ENCODE results near the gene GALNT18.
"Not testable (repeated sequence)": the region's sequence is repeated elsewhere in the genome, so short reads cannot be mapped to it uniquely, and the experiment has no call there.

Gene GALNT18

GRCh38 chr11:11458001-11458400 lies 163.8 kb downstream of the GALNT18 start:
- no peak for DNase-seq (ENCODE audit: low spot score)

- DNase-seq (ENCODE audit: low spot score) = no peak
Measured at GRCh38 chr11:11456866-11457265, 164.9 kb downstream of the GALNT18 start.

GRCh38 chr11:11454671-11455223 lies 167.1 kb downstream of the GALNT18 start:
- DNase-seq (ENCODE audit: low spot score) = no peak

GRCh38 chr11:11451501-11452005 lies 170.3 kb downstream of the GALNT18 start:
- DNase-seq (ENCODE audit: low spot score) = no peak

GRCh38 chr11:11450744-11451362 lies 171.0 kb downstream of the GALNT18 start:
- DNase-seq (ENCODE audit: low spot score) = no peak

GRCh38 chr11:11449327-11449726 lies 172.5 kb downstream of the GALNT18 start:
- DNase-seq (ENCODE audit: low spot score) = no peak

GRCh38 chr11:11448626-11449025 lies 173.2 kb downstream of the GALNT18 start:
- no peak for DNase-seq (ENCODE audit: low spot score)

GRCh38 chr11:11447601-11448000 lies 174.2 kb downstream of the GALNT18 start:
- DNase-seq (ENCODE audit: low spot score) = not testable (repeated sequence)

GRCh38 chr11:11446967-11447366 lies 174.8 kb downstream of the GALNT18 start:
- no peak for DNase-seq (ENCODE audit: low spot score)

- no peak for DNase-seq (ENCODE audit: low spot score)
Measured at GRCh38 chr11:11446564-11446963, 175.2 kb downstream of the GALNT18 start.

GRCh38 chr11:11445441-11446185 lies 176.2 kb downstream of the GALNT18 start:
- no peak for DNase-seq (ENCODE audit: low spot score)

- no peak for DNase-seq (ENCODE audit: low spot score)
Measured at GRCh38 chr11:11444804-11445131, 177.0 kb downstream of the GALNT18 start.

GRCh38 chr11:11444027-11444803 lies 177.6 kb downstream of the GALNT18 start:
- DNase-seq (ENCODE audit: low spot score) = no peak

- DNase-seq (ENCODE audit: low spot score) = peak; percentile 28
Measured at GRCh38 chr11:11442791-11443190, 179.0 kb downstream of the GALNT18 start.

- DNase-seq (ENCODE audit: low spot score) = no peak
Measured at GRCh38 chr11:11441516-11441915, 180.3 kb downstream of the GALNT18 start.

- no peak for DNase-seq (ENCODE audit: low spot score)
Measured at GRCh38 chr11:11441091-11441490, 180.7 kb downstream of the GALNT18 start.

GRCh38 chr11:11440144-11440543 lies 181.7 kb downstream of the GALNT18 start:
- no peak for DNase-seq (ENCODE audit: low spot score)

- no peak for DNase-seq (ENCODE audit: low spot score)
Measured at GRCh38 chr11:11439591-11439990, 182.2 kb downstream of the GALNT18 start.

- DNase-seq (ENCODE audit: low spot score) = no peak
Measured at GRCh38 chr11:11436715-11437313, 185.0 kb downstream of the GALNT18 start.

- DNase-seq (ENCODE audit: low spot score) = no peak
Measured at GRCh38 chr11:11435635-11436034, 186.2 kb downstream of the GALNT18 start.

- DNase-seq (ENCODE audit: low spot score) = no peak
Measured at GRCh38 chr11:11433960-11434359, 187.8 kb downstream of the GALNT18 start.
